Measurements from ENCODE around the gene BBS7. TPM values are rescaled to one million over a fixed set of nuclear protein-coding genes. Genes with fewer than 3 reads are reported as not detected.

Gene BBS7
- total RNA-seq, 6 donors from 2014 or later = 7.3 to 13.2 (median 9.9) TPM

GRCh38 chr4:121819216-121819965 is 50.9 kb downstream of the BBS7 start:
- no peaks in the 10 kb centered on the region for H3K27me3 ChIP-seq
- no peak overlapping the region for H3K27ac ChIP-seq
- no peak overlapping the region for H3K4me3 ChIP-seq
- no peaks in the 10 kb centered on the region for H3K9me3 ChIP-seq
- DNase-seq = no peak
- H3K36me3 ChIP-seq = peaks cover 0 to 56% (median 24%) of the 10 kb centered on the region in 4 donors
- TF ChIP-seq EP300 (IDR thresholded peaks at IDR 0.05) (no peak), POLR2A (IDR thresholded peaks at IDR 0.05) (no peak), CTCF (IDR thresholded peaks at IDR 0.05) (no peak), POLR2AphosphoS5 (IDR thresholded peaks at IDR 0.05) (no peak)
- ATAC-seq (ENCODE audit: low FRiP score in 2 of 2) = no peak
- peaks cover 8 to 12% (median 10%) of the 10 kb centered on the region in 4 donors for H3K4me1 ChIP-seq
- 91 to 94% methylated on average over 1 of the region's 1 CpG for WGBS, 2 donors

- TF ChIP-seq POLR2A (IDR thresholded peaks at IDR 0.05) (no peak), CTCF (IDR thresholded peaks at IDR 0.05) (no peak), EP300 (IDR thresholded peaks at IDR 0.05) (no peak), POLR2AphosphoS5 (IDR thresholded peaks at IDR 0.05) (no peak)
- WGBS, 2 donors = 94% methylated on average over 1 of the region's 1 CpG
- Histone ChIP-seq H3K9me3 (no peaks in the 10 kb centered on the region), H3K4me1 (peaks cover 6 to 8% (median 6%) of the 10 kb centered on the region in 4 donors), H3K27me3 (no peaks in the 10 kb centered on the region), H3K36me3 (peaks cover 0 to 68% (median 34%) of the 10 kb centered on the region in 4 donors), H3K27ac (no peak overlapping the region), H3K4me3 (no peak overlapping the region)
- no peak for DNase-seq
- no peak for ATAC-seq (ENCODE audit: low FRiP score in 2 of 2)
Observed at GRCh38 chr4:121818215-121818614, 52.1 kb downstream of the BBS7 start.

- TF ChIP-seq EP300 (IDR thresholded peaks at IDR 0.05) = no peak
- no peak for TF ChIP-seq POLR2AphosphoS5 (IDR thresholded peaks at IDR 0.05)
- no peak for TF ChIP-seq POLR2A (IDR thresholded peaks at IDR 0.05)
- no peak for TF ChIP-seq CTCF (IDR thresholded peaks at IDR 0.05)
- Histone ChIP-seq H3K9me3 (no peaks in the 10 kb centered on the region), H3K4me3 (no peak overlapping the region), H3K27ac (no peak overlapping the region), H3K4me1 (peaks cover under 1 to 2% (median 1%) of the 10 kb centered on the region in 4 donors), H3K27me3 (no peaks in the 10 kb centered on the region), H3K36me3 (peaks cover 0 to 73% (median 39%) of the 10 kb centered on the region in 4 donors)
- WGBS, 2 donors = 89 to 91% methylated on average over 1 of the region's 1 CpG
- ATAC-seq (ENCODE audit: low FRiP score in 2 of 2) (no peak), DNase-seq (no peak)
Observed at GRCh38 chr4:121817701-121818100, 52.6 kb downstream of the BBS7 start.

- Histone ChIP-seq H3K36me3 (peaks cover 0 to 80% (median 42%) of the 10 kb centered on the region in 4 donors), H3K27ac (no peak overlapping the region), H3K4me1 (no peaks in the 10 kb centered on the region), H3K27me3 (no peaks in the 10 kb centered on the region), H3K9me3 (no peaks in the 10 kb centered on the region), H3K4me3 (no peak overlapping the region)
- DNase-seq (no peak), ATAC-seq (ENCODE audit: low FRiP score in 2 of 2) (no peak)
- 91 to 96% methylated on average over 3 of the region's 3 CpGs for WGBS, 2 donors
- TF ChIP-seq EP300 (IDR thresholded peaks at IDR 0.05) = no peak
- TF ChIP-seq POLR2AphosphoS5 (IDR thresholded peaks at IDR 0.05) = no peak
- TF ChIP-seq CTCF (IDR thresholded peaks at IDR 0.05) = no peak
- no peak for TF ChIP-seq POLR2A (IDR thresholded peaks at IDR 0.05)
Observed at GRCh38 chr4:121817006-121817405, 53.3 kb downstream of the BBS7 start.

GRCh38 chr4:121814756-121815155 is 55.5 kb downstream of the BBS7 start:
- H3K4me3 ChIP-seq = no peak overlapping the region
- no peak for DNase-seq
- H3K9me3 ChIP-seq = no peaks in the 10 kb centered on the region
- TF ChIP-seq POLR2AphosphoS5 (IDR thresholded peaks at IDR 0.05) (no peak), EP300 (IDR thresholded peaks at IDR 0.05) (no peak), POLR2A (IDR thresholded peaks at IDR 0.05) (no peak), CTCF (IDR thresholded peaks at IDR 0.05) (no peak)
- WGBS, 2 donors = 91 to 94% methylated on average over 2 of the region's 2 CpGs
- ATAC-seq (ENCODE audit: low FRiP score in 2 of 2) = no peak
- H3K27ac ChIP-seq = no peak overlapping the region
- H3K4me1 ChIP-seq = no peaks in the 10 kb centered on the region
- no peaks in the 10 kb centered on the region for H3K27me3 ChIP-seq
- peaks cover 10 to 92% (median 53%) of the 10 kb centered on the region in 4 donors for H3K36me3 ChIP-seq
